ENCODE data around the gene RAB18. TPM values are rescaled to one million over a fixed set of nuclear protein-coding genes. Genes with fewer than 3 reads are reported as not detected.

The RAB18 gene
- total RNA-seq (2022; extraction: Qiagen RNA extraction), result 72.8 to 91.9 TPM (median 89.3 TPM) in 5 replicates

GRCh38 chr10:27504007-27504807 is at the start of gene RAB18:
Gene RAB18, plus strand, starts transcription at chr10:27504304. Its CDS starts 66 bp downstream, at chr10:27504370.

Other genes with a start within 250 kb of the RAB18 start
- not detected in 5 replicates for gene MKX, start 241.5 kb downstream of the RAB18 start, total RNA-seq (2022; extraction: Qiagen RNA extraction)